Measurements from ENCODE around the gene EN1. TPM values are rescaled to one million over a fixed set of nuclear protein-coding genes. Genes with fewer than 3 reads are reported as not detected.

Gene EN1
- total RNA-seq, 1 donor from 2014 or later: not detected

- intact Hi-C loops (cut with micrococcal nuclease): no loop called here
These were observed 46.7 kb downstream of the EN1 start for GRCh38 chr2:118800736-118801135.

- intact Hi-C loops (cut with micrococcal nuclease): no loop called here
These were observed 52.9 kb downstream of the EN1 start for GRCh38 chr2:118794546-118794945.

Other genes with a start within 250 kb of the EN1 start
- not detected in 2 replicates for gene MARCO, start 94.5 kb upstream of the EN1 start, total RNA-seq